ENCODE data around the gene TBL1X. TPM values are rescaled to one million over a fixed set of nuclear protein-coding genes. Genes with fewer than 3 reads are reported as not detected.

TBL1X gene
- total RNA-seq, 1 experiment from 2014 or later: 17.6 TPM

DNA sequence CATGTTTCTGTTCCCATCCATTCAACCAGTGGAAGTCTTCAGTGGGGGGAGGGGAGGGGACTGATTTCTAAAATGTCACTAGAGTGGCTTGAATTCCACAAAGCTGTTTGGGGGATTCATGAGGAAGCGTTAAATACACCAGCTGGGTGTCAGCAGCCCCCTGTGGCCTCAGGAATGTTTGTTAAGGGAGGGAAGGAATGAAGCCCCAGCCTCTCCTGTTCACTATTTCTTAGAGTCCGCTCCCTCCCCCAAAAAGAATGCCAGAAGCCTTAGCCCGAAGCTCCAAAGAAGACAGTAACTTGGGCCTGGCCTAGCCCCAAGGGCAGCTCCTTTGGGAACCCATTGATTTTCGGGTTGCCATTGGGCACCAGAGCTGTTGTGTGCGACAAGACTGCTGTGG lies 324.7 kb downstream of the TBL1X start:
- H3K9me2 ChIP-seq (ENCODE audit: insufficient read depth): no peaks in the 10 kb centered on the region
- H3K27ac ChIP-seq: no peak overlapping the region
- POLR2A ChIA-PET (ENCODE audit: unreplicated experiment): no interaction called here
- H3K4me1 ChIP-seq (replicated peaks; ENCODE audit: insufficient read depth): no peaks in the 10 kb centered on the region; the same call in 1 of the 2 replicates
- intact Hi-C loops (cut with micrococcal nuclease; ENCODE audit: unreplicated experiment): no loop called here
- BruUV-seq (replicated peaks): no TSS peak
- H4K20me1 ChIP-seq (ENCODE audit: insufficient read depth): no peaks in the 10 kb centered on the region
- no peak for DNase-seq
- H3K4me3 ChIP-seq: no peak overlapping the region
- no peak overlapping the region for H2AFZ ChIP-seq
- peaks cover 15% of the 10 kb centered on the region; the same call in 1 of the 2 replicates for H3K27me3 ChIP-seq (ENCODE audit: insufficient read depth, low read depth)
- TF ChIP-seq, protein P1, sequence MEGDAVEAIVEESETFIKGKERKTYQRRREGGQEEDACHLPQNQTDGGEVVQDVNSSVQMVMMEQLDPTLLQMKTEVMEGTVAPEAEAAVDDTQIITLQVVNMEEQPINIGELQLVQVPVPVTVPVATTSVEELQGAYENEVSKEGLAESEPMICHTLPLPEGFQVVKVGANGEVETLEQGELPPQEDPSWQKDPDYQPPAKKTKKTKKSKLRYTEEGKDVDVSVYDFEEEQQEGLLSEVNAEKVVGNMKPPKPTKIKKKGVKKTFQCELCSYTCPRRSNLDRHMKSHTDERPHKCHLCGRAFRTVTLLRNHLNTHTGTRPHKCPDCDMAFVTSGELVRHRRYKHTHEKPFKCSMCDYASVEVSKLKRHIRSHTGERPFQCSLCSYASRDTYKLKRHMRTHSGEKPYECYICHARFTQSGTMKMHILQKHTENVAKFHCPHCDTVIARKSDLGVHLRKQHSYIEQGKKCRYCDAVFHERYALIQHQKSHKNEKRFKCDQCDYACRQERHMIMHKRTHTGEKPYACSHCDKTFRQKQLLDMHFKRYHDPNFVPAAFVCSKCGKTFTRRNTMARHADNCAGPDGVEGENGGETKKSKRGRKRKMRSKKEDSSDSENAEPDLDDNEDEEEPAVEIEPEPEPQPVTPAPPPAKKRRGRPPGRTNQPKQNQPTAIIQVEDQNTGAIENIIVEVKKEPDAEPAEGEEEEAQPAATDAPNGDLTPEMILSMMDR (conservative IDR thresholded peaks at IDR 0.05): no peak
- TF ChIP-seq EZH2 (IDR thresholded peaks at IDR 0.05; ENCODE audit: low read depth): no peak
- no peaks in the 10 kb centered on the region for H3F3A ChIP-seq (ENCODE audit: insufficient read depth, low read depth)
- no peaks in the 10 kb centered on the region for H3K36me3 ChIP-seq (ENCODE audit: low read depth)
- CTCF ChIA-PET: no interaction called here
- H3K4me2 ChIP-seq: no peak overlapping the region
- no peaks in the 10 kb centered on the region for H3K9me3 ChIP-seq (ENCODE audit: insufficient read depth, low read depth)
- H3K79me2 ChIP-seq (ENCODE audit: low read depth): no peaks in the 10 kb centered on the region

Data from PC-9 (cell line).